Gastrocnemius medialis (tissue), 4 donors: Measurements from ENCODE around the gene SEMA6B.

Experiments
- CTCF ChIP-seq, 5 experiments: fragments of 450-650 bp in 3 of 5; fragments of 200-600 bp in 2 of 5; sonication (generic) in 2 of 5; IDR thresholded peaks in 4 of 5; conservative IDR thresholded peaks in 1 of 5; 1 replicate in 4 of 5; 2 replicates in 1 of 5; pipeline ENCODE4 v1.5.1; 2016 to 2019; ENCODE audit warnings: antibody characterized with exemption in 5 of 5, mild to moderate bottlenecking in 3 of 5, moderate library complexity in 3 of 5
- POLR2A ChIP-seq, 2 donors: fragments of 450-650 bp; IDR thresholded peaks; one replicate each; pipeline ENCODE4 v1.6.1; 2017; ENCODE audit warnings: antibody characterized with exemption in 2 of 2, mild to moderate bottlenecking in 2 of 2, moderate library complexity in 2 of 2

- no peak for TF ChIP-seq CTCF (IDR thresholded peaks at IDR 0.05 in 4 of 5, conservative IDR thresholded peaks at IDR 0.05 in 1 of 5)
- TF ChIP-seq POLR2A (IDR thresholded peaks at IDR 0.05), result no peak
These were observed 55.7 kb downstream of the SEMA6B start for GRCh38 chr19:4503825-4504170.
